ENCODE data around the gene DDX4. TPM values are rescaled to one million over a fixed set of nuclear protein-coding genes. Genes with fewer than 3 reads are reported as not detected.

Gene DDX4
- total and polyA plus RNA-seq, 9 of the 15 experiments (the other 6 are each of a cell fraction or from before 2014, with no cell fraction given): not detected

DNA sequence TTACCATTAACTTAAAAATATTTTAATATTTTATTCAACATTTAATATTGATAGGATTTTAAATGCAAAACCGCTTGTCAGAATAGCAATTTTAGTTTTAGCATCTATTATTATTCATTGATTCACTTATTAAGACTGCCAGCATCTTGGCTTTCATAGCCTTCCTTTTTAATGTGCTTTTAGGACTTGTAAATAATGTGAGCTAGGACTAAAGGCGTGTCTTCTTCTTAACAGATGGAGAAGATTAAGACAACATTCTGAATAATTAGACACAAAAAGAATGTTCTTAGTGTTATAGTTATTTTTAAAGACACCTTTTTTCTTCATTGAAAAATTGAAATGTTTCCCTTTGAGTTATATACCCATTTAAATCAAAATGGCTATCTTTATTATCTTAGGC lies 120.2 kb downstream of the DDX4 start:
- Histone ChIP-seq H3K9ac (ENCODE audit: insufficient read depth in 1 of 2, low read depth in 2 of 2, low read length in 2 of 2) (no peak overlapping the region), H3K9me1 (ENCODE audit: control insufficient read depth, insufficient read depth, low read length) (no peaks in the 10 kb centered on the region), H3K79me2 (ENCODE audit: control insufficient read depth, insufficient read depth, low read length) (no peaks in the 10 kb centered on the region), H2AFZ (ENCODE audit: low read depth, low read length) (no peak overlapping the region), H3K4me2 (ENCODE audit: insufficient read depth, low read length) (no peak overlapping the region), H3K4me3 (no peak overlapping the region), H3K4me1 (replicated peaks in 1 of 2; ENCODE audit: control insufficient read depth in 2 of 2, insufficient read depth in 2 of 2, low read length in 2 of 2) (no peaks in the 10 kb centered on the region), H3K27ac (ENCODE audit: extremely low read depth, low read depth, low read length) (no peak overlapping the region), H3K36me3 (ENCODE audit: control insufficient read depth, insufficient read depth, low read length) (no peaks in the 10 kb centered on the region), H4K20me1 (replicated peaks; ENCODE audit: control insufficient read depth, insufficient read depth, low read length) (no peaks in the 10 kb centered on the region), H3K27me3 (ENCODE audit: control insufficient read depth in 2 of 2, insufficient read depth in 2 of 2, low read length in 2 of 2) (0 out of 5 replicates have a peak, but pooled peaks cover 0 to 2% of the 10 kb centered on the region in 2 experiments), H3K9me3 (replicated peaks; ENCODE audit: control insufficient read depth, insufficient read depth, low read depth, low read length) (peaks cover 2% of the 10 kb centered on the region; the same call in 1 of the 2 replicates)
- no peak for FAIRE-seq
- 0% methylated on average over 2 of the region's 2 CpGs for WGBS (ENCODE audit: insufficient coverage, low coverage, missing lambda C conversion rate)
- CTCF ChIA-PET (ENCODE audit: low intra/inter-chr PET ratio): no interaction called here
- in situ Hi-C loops (cut with MboI): no loop called here
- intact Hi-C loops (cut with micrococcal nuclease): no loop called here
- POLR2A ChIA-PET: no interaction called here
- DNase-seq (ENCODE audit: extremely low read depth in 1 of 4, low spot score in 3 of 4): no peak
- ATAC-seq: no peak
- no TSS peak for BruUV-seq (replicated peaks)
- TF ChIP-seq XRCC4 (IDR thresholded peaks at IDR 0.05; ENCODE audit: extremely low read depth, insufficient read depth, insufficient read length): no peak
- TF ChIP-seq ZFPM2 (CRISPR knock-in tag; IDR thresholded peaks at IDR 0.05): no peak
- TF ChIP-seq RNF2 (IDR thresholded peaks at IDR 0.05): no peak
- no peak for TF ChIP-seq FIP1L1 (IDR thresholded peaks at IDR 0.05; ENCODE audit: low read depth, low read length, poor library complexity, severe bottlenecking)

DNA sequence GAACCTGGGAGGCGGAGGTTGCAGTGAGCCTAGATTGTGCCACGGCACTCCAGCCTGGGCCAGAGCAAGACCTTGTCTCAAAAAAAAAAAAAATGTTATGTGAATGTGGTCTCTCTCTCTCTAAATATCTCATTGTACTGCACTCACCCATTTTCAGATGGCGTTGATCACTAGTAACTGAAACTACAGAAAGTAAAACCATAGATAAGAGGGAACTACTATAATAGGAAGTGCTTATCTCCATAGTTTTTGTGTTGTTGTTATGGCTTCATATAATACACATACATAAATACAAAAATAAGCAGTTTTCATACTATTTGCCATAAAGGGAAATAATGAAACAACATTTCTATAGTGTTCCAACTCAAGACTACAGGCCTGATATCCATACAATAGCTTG lies 122.4 kb downstream of the DDX4 start:
- no peak for ATAC-seq
- intact Hi-C loops (cut with micrococcal nuclease) (no loop called here), in situ Hi-C loops (cut with MboI) (no loop called here)
- Histone ChIP-seq H3K4me2 (ENCODE audit: insufficient read depth, low read length) (no peak overlapping the region), H2AFZ (ENCODE audit: low read depth, low read length) (no peak overlapping the region), H3K4me3 (no peak overlapping the region), H3K9me3 (replicated peaks; ENCODE audit: control insufficient read depth, insufficient read depth, low read depth, low read length) (peaks cover 2% of the 10 kb centered on the region), H3K9ac (ENCODE audit: insufficient read depth in 1 of 2, low read depth in 2 of 2, low read length in 2 of 2) (no peak overlapping the region), H3K79me2 (ENCODE audit: control insufficient read depth, insufficient read depth, low read length) (no peaks in the 10 kb centered on the region), H3K36me3 (ENCODE audit: control insufficient read depth, insufficient read depth, low read length) (no peaks in the 10 kb centered on the region), H3K27me3 (ENCODE audit: control insufficient read depth in 2 of 2, insufficient read depth in 2 of 2, low read length in 2 of 2) (peaks cover 2 to 10% of the 10 kb centered on the region in 2 experiments; a peak in 2 of 5 replicates), H3K4me1 (replicated peaks in 1 of 2; ENCODE audit: control insufficient read depth in 2 of 2, insufficient read depth in 2 of 2, low read length in 2 of 2) (no peaks in the 10 kb centered on the region; a peak in 1 of 5 replicates), H3K9me1 (ENCODE audit: control insufficient read depth, insufficient read depth, low read length) (no peaks in the 10 kb centered on the region), H4K20me1 (replicated peaks; ENCODE audit: control insufficient read depth, insufficient read depth, low read length) (0 out of 2 replicates have a peak, but pooled peaks cover 3% of the 10 kb centered on the region), H3K27ac (ENCODE audit: extremely low read depth, low read depth, low read length) (no peak overlapping the region)
- ChIA-PET POLR2A (no interaction called here), CTCF (ENCODE audit: low intra/inter-chr PET ratio) (no interaction called here)
- no peak for DNase-seq (ENCODE audit: extremely low read depth in 1 of 4, low spot score in 3 of 4)
- no TSS peak for BruUV-seq (replicated peaks)
- WGBS (ENCODE audit: insufficient coverage, low coverage, missing lambda C conversion rate): 2% methylated on average over 3 of the region's 3 CpGs
- FAIRE-seq: no peak
- TF ChIP-seq, protein P1, sequence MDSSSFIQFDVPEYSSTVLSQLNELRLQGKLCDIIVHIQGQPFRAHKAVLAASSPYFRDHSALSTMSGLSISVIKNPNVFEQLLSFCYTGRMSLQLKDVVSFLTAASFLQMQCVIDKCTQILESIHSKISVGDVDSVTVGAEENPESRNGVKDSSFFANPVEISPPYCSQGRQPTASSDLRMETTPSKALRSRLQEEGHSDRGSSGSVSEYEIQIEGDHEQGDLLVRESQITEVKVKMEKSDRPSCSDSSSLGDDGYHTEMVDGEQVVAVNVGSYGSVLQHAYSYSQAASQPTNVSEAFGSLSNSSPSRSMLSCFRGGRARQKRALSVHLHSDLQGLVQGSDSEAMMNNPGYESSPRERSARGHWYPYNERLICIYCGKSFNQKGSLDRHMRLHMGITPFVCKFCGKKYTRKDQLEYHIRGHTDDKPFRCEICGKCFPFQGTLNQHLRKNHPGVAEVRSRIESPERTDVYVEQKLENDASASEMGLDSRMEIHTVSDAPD (CRISPR knock-in tag; IDR thresholded peaks at IDR 0.05): no peak
- TF ChIP-seq, protein P2, sequence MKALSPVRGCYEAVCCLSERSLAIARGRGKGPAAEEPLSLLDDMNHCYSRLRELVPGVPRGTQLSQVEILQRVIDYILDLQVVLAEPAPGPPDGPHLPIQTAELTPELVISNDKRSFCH (CRISPR knock-in tag; IDR thresholded peaks at IDR 0.05): no peak
- TF ChIP-seq, protein P2 (tag; IDR thresholded peaks at IDR 0.05): no peak
- TF ChIP-seq, protein P3, sequence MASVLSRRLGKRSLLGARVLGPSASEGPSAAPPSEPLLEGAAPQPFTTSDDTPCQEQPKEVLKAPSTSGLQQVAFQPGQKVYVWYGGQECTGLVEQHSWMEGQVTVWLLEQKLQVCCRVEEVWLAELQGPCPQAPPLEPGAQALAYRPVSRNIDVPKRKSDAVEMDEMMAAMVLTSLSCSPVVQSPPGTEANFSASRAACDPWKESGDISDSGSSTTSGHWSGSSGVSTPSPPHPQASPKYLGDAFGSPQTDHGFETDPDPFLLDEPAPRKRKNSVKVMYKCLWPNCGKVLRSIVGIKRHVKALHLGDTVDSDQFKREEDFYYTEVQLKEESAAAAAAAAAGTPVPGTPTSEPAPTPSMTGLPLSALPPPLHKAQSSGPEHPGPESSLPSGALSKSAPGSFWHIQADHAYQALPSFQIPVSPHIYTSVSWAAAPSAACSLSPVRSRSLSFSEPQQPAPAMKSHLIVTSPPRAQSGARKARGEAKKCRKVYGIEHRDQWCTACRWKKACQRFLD (CRISPR knock-in tag; IDR thresholded peaks at IDR 0.05): no peak
- TF ChIP-seq RFX5 (IDR thresholded peaks at IDR 0.05; ENCODE audit: low read depth, low read length) (no peak), ZNF134 (CRISPR knock-in tag; conservative IDR thresholded peaks at IDR 0.05) (no peak), RBM14 (IDR thresholded peaks at IDR 0.05; ENCODE audit: borderline replicate concordance, insufficient read depth, low read depth, low read length) (no peak), EP300 (IDR thresholded peaks at IDR 0.05; ENCODE audit: low read length) (no peak)
- TF ChIP-seq, protein P4, sequence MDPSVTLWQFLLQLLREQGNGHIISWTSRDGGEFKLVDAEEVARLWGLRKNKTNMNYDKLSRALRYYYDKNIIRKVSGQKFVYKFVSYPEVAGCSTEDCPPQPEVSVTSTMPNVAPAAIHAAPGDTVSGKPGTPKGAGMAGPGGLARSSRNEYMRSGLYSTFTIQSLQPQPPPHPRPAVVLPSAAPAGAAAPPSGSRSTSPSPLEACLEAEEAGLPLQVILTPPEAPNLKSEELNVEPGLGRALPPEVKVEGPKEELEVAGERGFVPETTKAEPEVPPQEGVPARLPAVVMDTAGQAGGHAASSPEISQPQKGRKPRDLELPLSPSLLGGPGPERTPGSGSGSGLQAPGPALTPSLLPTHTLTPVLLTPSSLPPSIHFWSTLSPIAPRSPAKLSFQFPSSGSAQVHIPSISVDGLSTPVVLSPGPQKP (CRISPR knock-in tag; IDR thresholded peaks at IDR 0.05): no peak
